Cerebellar cortex (tissue), 1 donor: ENCODE measurements around the gene SFTPB.
"Not testable (repeated sequence)": the region's sequence is repeated elsewhere in the genome, so short reads cannot be mapped to it uniquely, and the experiment has no call there.

Experiments used
- DNase-seq: peaks from one replicate; pipeline ENCODE4 v3.0.0-alpha.2; 2015; ENCODE audit warnings: low spot score

Gene SFTPB

DNA sequence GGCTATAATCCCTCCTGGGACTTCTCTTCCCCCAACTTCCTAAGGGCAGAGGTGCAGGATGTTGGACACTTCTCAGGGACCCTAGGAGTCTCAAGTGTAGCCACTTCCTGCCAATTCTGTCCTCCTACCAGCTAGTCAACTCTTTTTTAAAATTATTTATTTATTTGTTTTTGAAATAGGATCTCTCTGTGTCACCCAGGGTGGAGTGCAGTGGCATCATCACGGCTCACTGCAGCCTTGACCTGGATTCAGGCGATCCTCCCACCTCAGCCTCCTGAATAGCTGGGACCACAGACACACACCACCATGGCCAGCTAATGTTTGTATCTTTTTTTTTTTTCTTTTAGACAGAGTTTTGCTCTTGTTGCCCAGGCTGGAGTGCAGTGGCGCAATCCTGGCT, 11.5 kb downstream of the SFTPB start:
- DNase-seq: no peak

DNA sequence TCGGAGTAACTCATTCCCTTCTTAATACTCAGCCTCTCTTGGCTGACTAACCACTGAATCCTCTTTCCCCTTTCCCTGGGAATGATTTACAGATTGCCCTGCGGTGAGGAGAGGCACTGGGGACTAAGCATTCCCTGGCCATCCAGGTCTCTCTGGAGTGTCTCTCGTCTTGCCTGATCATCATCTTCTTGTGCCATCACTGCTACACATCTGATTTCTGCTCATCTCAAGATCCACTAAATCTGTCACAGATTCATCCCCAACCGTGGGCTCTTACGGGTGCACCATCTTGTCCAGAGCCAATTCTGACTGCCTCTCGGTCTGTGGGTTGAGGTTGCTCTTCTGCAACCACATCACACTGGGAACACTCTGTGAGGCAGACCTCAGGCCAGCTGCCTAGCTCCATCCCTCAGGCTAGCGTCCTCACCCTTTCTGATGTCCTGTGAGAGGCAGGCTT, 12.0 kb downstream of the SFTPB start:
- no peak for DNase-seq

DNA sequence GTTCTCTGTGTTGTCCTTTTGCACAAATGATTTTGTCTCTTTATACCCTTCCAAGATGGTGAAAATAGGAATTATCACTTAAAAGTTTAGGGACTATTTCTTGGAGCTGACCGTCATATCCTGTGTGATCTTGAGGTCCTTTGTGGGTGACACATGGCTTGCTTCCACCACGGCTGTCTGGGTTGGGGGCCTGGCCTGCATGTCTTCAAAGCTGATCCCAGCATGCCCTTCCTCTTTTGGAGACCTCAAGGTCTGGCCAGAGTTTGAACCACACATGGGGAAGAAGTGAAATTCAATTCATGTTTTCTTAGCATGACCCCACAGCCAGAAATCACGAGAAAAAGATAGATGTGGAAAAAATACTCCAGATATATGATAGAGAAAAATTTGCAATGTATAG, 14.0 kb downstream of the SFTPB start:
- DNase-seq: no peak

- DNase-seq: no peak
Observed at GRCh38 chr2:85652056-85652455, 15.9 kb downstream of the SFTPB start.

DNA sequence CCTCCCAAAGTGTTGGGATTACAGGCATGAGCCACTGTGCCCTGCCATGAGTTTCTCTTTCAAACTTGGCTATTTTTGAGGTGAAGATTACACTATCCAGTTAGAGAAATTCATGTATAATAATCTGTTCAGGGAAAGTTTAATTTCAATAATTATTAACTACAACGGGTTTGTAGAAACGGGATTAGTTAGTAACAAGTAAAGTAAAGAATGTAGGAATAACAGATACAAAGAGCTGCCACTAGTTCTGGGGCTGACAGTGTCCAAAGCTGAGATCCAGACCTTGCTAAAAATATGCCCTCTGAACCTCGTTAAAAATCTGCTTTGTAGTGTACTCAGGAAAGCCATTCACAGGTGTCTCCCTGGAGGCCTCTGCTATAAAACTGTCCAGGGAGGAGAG, 16.9 kb downstream of the SFTPB start:
- no peak for DNase-seq

GRCh38 chr2:85650456-85650855, 17.5 kb downstream of the SFTPB start:
- no peak for DNase-seq

DNA sequence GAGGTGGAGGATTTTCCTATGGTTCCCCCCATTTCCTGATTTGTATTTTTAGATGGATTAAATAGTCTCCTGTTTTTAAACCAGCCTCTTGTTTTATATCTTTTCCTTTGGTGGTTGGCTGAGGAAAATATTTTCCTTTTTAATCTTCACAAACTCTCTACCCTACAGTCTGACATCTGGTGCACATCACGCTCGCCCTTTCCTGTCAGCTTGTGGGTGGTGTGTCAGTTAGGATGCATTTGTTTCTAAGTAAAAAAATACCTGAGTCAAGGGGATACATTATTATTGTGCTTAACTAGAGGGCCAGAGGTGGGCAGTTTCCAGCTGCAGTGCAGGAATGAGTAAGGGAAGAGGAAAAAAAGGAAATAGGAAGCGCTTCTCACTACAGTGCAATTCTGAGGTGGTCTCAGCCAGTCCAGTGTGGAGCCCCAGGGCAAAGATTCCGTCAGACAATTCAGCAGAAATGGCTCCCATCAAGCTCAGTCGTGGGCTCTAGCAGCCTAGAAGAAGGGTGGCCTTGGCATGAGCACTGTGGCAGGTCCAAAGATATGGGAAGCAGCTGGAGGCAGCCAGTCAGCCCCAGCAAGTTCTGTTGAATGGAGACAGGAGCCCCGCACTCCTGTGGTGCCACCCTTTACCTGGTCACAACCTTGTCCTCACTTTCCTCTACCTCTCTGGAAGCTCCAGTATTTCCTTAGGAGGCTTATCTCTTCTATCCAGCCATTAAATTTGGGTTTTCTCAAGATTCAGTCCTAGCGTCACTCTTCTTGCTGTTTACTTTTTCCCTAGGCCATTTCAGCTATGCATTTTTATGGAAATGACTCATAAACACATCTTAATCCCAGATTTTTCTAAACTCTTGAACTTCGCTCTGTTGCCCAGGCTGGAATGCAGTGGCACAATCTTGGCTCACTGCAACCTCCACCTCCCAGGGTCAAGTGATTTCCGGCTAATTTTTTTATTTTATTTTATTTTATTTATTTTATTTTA, 18.5 kb downstream of the SFTPB start:
- no peak for DNase-seq

DNA sequence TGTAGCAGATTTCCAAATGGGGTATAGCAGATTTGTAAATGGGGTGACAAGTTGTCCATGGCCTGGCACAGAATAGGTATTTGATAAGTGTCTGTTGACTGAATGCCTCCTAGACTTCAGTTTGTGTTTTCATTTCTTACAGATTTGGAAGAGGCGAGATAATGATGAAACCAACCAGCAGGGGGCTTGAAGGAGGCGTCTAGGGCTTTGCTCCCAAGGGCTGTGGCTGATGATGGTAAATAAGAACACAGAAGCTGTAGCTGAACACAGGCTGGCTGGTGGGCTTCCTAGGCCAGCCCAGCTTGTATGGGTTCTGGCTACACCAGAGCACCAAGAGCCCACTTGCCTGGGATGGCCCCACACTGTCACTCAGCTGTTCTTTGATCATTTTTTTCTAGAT, 19.4 kb downstream of the SFTPB start:
- peak; percentile 15 for DNase-seq

DNA sequence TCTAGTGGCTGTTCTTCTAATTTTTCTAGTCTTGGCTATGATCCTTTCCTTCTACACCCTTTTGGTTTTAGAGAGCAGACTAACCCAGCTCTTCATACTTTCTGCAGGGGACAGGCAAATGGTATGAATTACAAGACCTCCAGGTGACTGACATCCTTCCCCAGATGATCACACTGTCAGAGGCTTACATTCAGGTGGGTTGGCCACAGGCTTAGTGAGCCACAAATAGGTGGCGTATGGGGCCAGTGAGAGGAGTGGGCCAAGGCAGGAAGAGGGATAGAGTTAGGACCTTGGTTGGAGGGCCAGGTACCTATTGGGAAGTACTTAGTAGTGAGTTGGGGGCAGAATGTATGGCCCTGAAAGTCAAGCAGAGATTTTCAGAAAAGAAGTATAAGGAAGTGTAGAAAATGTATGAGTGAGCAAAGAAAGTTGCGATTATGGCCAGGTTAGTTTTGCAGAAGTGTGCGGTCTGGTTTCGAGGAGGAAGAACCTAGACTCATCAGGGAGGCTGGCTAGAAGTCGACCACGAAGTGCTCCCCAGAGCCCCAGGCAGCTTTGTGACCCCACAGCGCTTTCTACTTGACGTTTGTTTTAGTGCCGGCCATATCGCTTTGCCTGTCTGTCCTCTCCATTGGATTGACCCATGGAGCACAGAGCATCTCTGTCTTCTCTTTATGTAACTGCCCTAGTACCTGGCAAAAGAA, 20.0 kb downstream of the SFTPB start:
- no peak for DNase-seq

GRCh38 chr2:85646166-85646565, 21.8 kb downstream of the SFTPB start:
- no peak for DNase-seq

DNA sequence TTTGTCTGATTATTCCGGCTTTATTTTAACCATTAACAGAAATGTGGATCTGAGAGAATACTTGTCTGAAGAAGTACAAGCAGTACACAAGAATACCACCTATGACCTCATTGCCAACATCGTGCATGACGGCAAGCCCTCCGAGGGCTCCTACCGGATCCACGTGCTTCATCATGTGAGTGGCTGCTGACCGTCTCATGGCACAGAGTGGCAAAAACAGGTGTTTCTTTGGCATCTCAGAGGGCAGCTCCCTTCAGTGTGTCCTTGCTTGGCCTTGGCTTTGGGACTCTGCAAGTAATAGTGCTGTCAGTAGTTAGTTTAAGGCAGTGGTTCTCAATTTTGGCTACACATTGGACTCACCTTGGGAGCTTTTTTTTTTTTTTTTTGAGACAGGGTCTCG, 23.1 kb downstream of the SFTPB start:
- no peak for DNase-seq

DNA sequence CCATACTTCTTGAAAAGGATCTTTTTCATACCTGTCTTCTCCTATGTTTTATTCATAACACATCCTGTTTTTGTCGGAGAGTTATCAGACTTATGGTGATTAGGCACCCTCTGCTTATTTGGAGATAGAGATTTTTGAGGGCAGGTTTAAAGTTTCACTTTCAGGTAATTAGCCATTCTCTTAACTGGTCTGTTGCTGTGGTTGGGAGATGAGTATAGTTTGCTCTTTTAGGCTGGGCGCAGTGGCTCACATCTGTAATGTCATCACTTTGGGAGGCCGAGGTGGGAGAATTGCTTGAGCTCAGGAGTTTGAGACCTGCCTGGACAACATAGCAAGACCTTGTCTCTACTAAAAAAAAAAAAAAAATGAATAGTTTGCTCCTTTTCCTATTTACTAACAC, 25.3 kb downstream of the SFTPB start:
- DNase-seq: no peak

- no peak for DNase-seq
Observed at GRCh38 chr2:85635636-85636035, 32.4 kb downstream of the SFTPB start.

DNA sequence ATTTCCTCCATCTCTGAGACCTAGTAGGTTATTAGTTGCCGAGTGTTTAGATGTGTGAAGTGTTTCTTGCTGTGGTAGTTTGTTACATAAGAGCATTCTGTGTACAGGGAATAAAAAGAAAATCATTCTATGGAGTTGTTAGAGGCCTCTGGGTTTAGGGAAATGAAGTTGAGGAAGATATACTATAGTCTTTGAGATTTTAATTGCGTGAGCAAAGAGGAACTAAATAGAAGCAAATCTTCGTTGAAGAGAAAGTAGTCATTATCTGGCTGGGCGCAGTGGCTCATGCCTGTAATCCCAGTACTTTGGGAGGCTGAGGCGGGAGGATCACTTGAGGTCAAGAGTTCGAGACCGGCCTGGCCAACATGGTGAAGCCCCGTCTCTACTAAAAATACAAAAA, 33.0 kb downstream of the SFTPB start:
- no peak for DNase-seq

GRCh38 chr2:85631316-85631715, 36.7 kb downstream of the SFTPB start:
- no peak for DNase-seq

DNA sequence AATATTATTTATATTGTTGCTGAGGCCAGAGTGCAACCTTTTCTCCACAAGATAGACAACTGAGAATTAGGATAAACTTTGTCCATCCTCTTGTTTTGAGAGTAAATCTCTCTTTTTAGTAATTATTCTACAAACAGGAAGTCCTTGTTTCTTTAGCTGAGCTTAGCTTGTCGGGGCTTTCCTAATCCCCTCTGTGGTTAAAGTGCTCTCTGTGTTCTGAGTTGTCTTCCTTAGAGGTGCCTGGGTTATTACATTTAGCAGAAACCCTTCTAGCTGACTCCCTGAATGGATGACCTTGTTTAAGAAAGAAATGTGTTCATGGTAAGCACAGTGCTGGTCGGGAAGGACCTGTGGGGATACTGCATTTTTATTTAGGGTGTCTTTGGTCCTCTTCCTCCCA, 39.3 kb downstream of the SFTPB start:
- no peak for DNase-seq

DNA sequence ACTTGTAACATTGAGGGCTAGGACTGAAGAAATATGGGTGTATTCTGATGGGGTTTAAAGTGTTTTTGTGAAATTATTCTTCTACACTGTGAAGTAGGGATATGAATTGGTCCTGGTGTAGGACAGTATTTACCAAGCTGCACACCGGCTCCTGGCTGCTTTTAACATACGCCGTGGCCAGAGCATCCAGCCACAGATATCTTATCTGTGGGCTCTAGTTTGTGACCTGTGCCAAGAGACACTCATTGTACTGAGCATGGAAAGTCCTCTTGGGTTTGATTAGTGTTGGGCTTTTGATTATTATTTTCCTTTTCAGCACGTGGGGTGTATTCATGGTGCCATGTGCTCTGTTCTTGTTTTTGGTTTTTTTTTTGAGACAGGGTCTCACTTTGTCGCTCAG, 44.0 kb downstream of the SFTPB start:
- DNase-seq: no peak

DNA sequence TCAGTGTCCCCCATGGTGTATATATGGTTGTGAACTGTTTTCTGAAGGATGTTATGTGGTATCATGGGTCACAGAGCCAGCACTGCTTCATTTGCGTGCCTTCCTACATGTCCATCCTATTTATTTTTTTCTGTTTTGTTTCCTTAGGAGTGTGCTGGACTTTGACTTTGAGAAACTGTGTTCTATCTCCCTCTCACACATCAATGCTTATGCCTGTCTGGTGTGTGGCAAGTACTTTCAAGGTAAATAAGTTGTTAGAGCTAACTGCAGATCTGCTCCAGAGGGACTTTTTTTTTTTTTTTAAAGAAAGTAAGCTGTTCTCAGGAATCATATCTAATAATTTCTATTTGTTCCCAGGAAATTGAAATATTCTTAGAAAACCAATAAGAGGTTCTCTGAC, 46.7 kb downstream of the SFTPB start:
- DNase-seq: no peak

- no peak for DNase-seq
Observed at GRCh38 chr2:85619617-85620016, 48.4 kb downstream of the SFTPB start.

- not testable (repeated sequence) for DNase-seq
Observed at GRCh38 chr2:85617723-85618122, 50.3 kb downstream of the SFTPB start.

DNA sequence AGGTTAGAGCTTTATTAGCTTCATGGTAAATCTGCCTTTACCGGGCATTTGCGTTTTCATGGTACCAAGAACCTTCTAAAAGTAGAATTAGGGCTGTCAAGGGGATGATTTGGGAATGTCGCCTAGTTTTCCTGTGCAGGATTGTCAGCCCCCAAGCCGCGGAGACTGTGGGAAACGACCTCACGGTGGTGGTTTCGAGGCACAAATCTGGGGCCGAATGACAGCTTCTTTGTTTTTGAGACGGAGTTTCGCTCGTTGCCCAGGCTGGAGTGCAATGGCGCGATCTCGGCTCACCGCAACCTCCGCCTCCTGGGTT, 52.6 kb downstream of the SFTPB start:
- DNase-seq: no peak

GRCh38 chr2:85614757-85615156, 53.2 kb downstream of the SFTPB start:
- not testable (repeated sequence) for DNase-seq

DNA sequence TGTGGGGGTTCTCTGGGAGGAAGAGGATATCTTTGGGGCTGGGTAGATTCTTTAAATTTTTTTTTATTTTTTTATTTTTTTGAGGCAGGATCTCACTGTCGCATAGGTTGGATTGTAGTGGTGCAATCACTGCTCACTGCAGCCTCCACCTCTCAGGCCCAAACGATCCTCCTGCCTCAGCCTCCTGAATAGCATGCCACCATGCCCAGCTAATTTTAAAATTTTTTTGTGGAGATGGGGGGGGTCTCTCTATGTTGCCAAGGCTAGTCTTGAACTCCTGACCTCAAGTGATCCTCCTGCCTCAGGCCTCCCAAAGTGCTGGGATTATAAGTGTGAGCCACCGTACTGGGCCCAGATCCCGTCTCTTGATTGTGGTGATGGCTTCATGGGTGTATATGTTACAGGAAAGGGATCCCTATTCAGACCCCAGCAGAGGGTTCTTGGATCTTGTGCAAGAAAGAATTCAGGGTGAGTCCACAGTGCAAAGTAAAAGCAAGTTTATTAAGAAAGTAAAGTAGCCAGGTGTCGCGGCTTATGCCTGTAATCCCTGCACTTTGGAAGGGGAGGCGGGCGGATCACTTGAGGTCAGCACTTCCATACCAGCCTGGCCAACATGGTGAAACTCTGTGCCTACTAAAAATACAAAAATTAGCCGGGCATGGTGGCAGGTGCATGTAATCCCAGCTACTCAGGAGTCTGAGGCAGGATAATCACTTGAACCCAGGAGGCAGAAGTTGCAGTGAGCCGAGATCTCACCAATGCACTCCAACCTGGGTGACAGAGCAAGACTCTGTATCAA, 54.1 kb downstream of the SFTPB start:
- no peak for DNase-seq
